Right lobe of liver (tissue), 4 donors: Measurements from ENCODE around the gene AUH.

ENCODE experiments used
- CTCF ChIP-seq, 4 donors: fragments of 200-600 bp in 3 of 4; fragments of 450-650 bp in 1 of 4; IDR thresholded peaks; one replicate each; pipeline versions ENCODE4 v1.5.1 to v1.8.0; 2016 to 2022; ENCODE audit warnings: antibody characterized with exemption in 4 of 4, mild to moderate bottlenecking in 2 of 4
- POLR2A ChIP-seq: fragments of 450-650 bp; IDR thresholded peaks from one replicate; pipeline ENCODE4 v1.6.1; 2017; ENCODE audit warnings: antibody characterized with exemption, mild to moderate bottlenecking
- donor health status: DM: no; HTN: no; CAD: no.
- donor health status: DM: no; HTN: no; CAD: no.
- donor health status: DM: no; HTN: yes; CAD: no.

GRCh38 chr9:91346644-91347043 lies 15.1 kb downstream of the AUH start:
- TF ChIP-seq CTCF (IDR thresholded peaks at IDR 0.05) (no peak), POLR2A (no peak)
